T47D (cell line): ENCODE measurements around the gene MIEF1.

Source experiments
- DNase-seq, 2 experiments: peaks; one replicate each; pipeline versions ENCODE4 v3.0.0 to v3.0.0-alpha.2; 2011 to 2012; ENCODE audit warnings: low read depth in 1 of 2, low spot score in 1 of 2
- JUND ChIP-seq: IDR thresholded peaks from 2 replicates; pipeline ENCODE4 v1.6.1; 2012; ENCODE audit warnings: low read depth
- in situ Hi-C: cut with HindIII; loops from 2 replicates; pipeline ENCODE4 v1.10.0; 2016; ENCODE audit warnings: low sequenced_read_pairs, low pct_unique_long_range_greater_than_20kb

The MIEF1 gene

GRCh38 chr22:39556970-39557841 is 55.1 kb downstream of the MIEF1 start:
- in situ Hi-C loops = no loop called here
- TF ChIP-seq JUND = no peak
- peak; percentile 51 to 56 for DNase-seq

- no peak for TF ChIP-seq JUND
- DNase-seq = peak in 1 of 2 experiments; percentile 9
- in situ Hi-C loops = no loop called here
These were observed 56.2 kb downstream of the MIEF1 start for GRCh38 chr22:39558254-39558727.

- in situ Hi-C loops = no loop called here
- no peak for TF ChIP-seq JUND
- no peak for DNase-seq
These were observed 56.9 kb downstream of the MIEF1 start for GRCh38 chr22:39558950-39559349.

- peak; percentile 58 to 63 for DNase-seq
- in situ Hi-C loops = no loop called here
- TF ChIP-seq JUND = no peak
These were observed 57.5 kb downstream of the MIEF1 start for GRCh38 chr22:39559456-39560105.

- peak; percentile 58 to 69 for DNase-seq
- TF ChIP-seq JUND = no peak
- in situ Hi-C loops = no loop called here
These were observed 58.0 kb downstream of the MIEF1 start for GRCh38 chr22:39560127-39560526.

GRCh38 chr22:39562839-39563489 is 60.9 kb downstream of the MIEF1 start:
- in situ Hi-C loops = no loop called here
- TF ChIP-seq JUND = no peak
- no peak for DNase-seq

GRCh38 chr22:39563571-39564428 is 61.7 kb downstream of the MIEF1 start:
- no peak for DNase-seq
- no peak for TF ChIP-seq JUND
- in situ Hi-C loops = no loop called here

- no peak for TF ChIP-seq JUND
- in situ Hi-C loops = no loop called here
- no peak for DNase-seq
These were observed 63.4 kb downstream of the MIEF1 start for GRCh38 chr22:39565414-39565944.

GRCh38 chr22:39567135-39567946 is 65.3 kb downstream of the MIEF1 start:
- DNase-seq = no peak
- in situ Hi-C loops = no loop called here
- no peak for TF ChIP-seq JUND
